BLaER1 (cell line): Measurements from ENCODE around the gene RBMS1.
A peak's percentile ranks its signal among the peaks of the same experiment; 100 is the strongest.

Experiments used
- H3K27ac ChIP-seq: shearing (Covaris generic); formaldehyde crosslinking; 2 replicates; pipeline ENCODE4 v1.8.1; 2022
- H3K27me3 ChIP-seq: shearing (Covaris generic); formaldehyde crosslinking; 2 replicates; pipeline ENCODE4 v1.8.1; 2022
- H3K36me3 ChIP-seq: shearing (Covaris generic); formaldehyde crosslinking; 2 replicates; pipeline ENCODE4 v1.8.1; 2022
- H3K4me1 ChIP-seq: shearing (Covaris generic); formaldehyde crosslinking; 2 replicates; pipeline ENCODE4 v1.8.1; 2022
- H3K4me2 ChIP-seq: shearing (Covaris generic); formaldehyde crosslinking; 2 replicates; pipeline ENCODE4 v1.8.1; 2022
- H3K4me3 ChIP-seq: shearing (Covaris generic); formaldehyde crosslinking; 2 replicates; pipeline ENCODE4 v1.8.1; 2022
- H3K9ac ChIP-seq: shearing (Covaris generic); formaldehyde crosslinking; 2 replicates; pipeline ENCODE4 v1.8.1; 2022
- H3K9me3 ChIP-seq: shearing (Covaris generic); formaldehyde crosslinking; 2 replicates; pipeline ENCODE4 v1.8.1; 2022
- H4K20me1 ChIP-seq: shearing (Covaris generic); formaldehyde crosslinking; 2 replicates; pipeline ENCODE4 v1.8.1; 2022
- Cebpa-rat ChIP-seq: shearing (Covaris generic); IDR thresholded peaks from 2 replicates; pipeline ENCODE4 v1.8.1; 2022

Gene RBMS1

DNA sequence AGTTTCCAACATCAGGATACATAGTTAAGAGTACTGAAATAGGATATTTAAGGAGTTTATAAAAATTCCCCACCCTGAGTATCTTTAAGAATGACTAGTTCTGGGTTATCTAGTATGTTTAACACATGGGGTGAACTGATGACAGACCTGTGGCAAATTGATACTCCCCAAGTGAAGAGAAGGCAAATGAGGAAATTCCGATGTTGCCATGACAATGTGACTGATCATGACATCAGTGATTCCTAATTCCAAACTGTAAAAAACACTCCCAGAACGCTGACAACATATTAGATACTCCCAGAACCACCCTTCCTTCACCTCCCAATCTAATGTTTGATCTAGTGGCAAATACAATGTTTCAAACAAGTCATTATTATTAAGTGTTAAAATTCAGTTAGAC, 77.6 kb downstream of the RBMS1 start:
- TF ChIP-seq Cebpa-rat: no peak
- no peaks in the 10 kb centered on the region for H4K20me1 ChIP-seq
- no peaks in the 10 kb centered on the region for H3K36me3 ChIP-seq
- no peaks in the 10 kb centered on the region for H3K27me3 ChIP-seq
- no peak overlapping the region for H3K27ac ChIP-seq
- H3K4me2 ChIP-seq: no peak overlapping the region
- no peak overlapping the region for H3K9ac ChIP-seq
- H3K4me3 ChIP-seq: no peak overlapping the region
- peaks cover 23% of the 10 kb centered on the region for H3K4me1 ChIP-seq
- H3K9me3 ChIP-seq: no peaks in the 10 kb centered on the region

DNA sequence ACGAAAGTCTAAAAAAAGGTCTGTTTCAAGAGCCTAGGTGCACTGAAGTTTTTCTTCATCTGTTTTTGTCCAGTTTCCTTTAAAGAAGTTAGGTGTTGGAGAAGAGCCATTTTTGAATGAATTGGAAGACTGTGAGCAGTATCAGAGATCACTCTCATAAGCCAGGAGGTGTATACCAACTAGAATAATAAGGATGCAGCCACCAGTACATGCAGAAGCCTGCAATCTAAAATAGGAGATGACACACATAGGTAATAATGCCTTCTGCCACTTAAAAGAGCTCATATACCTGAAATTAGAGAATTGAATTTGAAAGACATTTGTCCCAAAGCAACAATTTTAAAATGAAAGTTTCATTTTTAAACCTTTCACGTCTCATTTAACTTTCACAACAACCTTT, 81.7 kb downstream of the RBMS1 start:
- no peak overlapping the region for H3K4me3 ChIP-seq

GRCh38 chr2:160411167-160411566, 82.4 kb downstream of the RBMS1 start:
- H3K9me3 ChIP-seq: no peaks in the 10 kb centered on the region
- H4K20me1 ChIP-seq: no peaks in the 10 kb centered on the region
- no peaks in the 10 kb centered on the region for H3K27me3 ChIP-seq
- no peaks in the 10 kb centered on the region for H3K36me3 ChIP-seq
- H3K27ac ChIP-seq: peak overlapping the region; percentile 42
- no peak overlapping the region for H3K9ac ChIP-seq
- no peak overlapping the region for H3K4me3 ChIP-seq
- TF ChIP-seq Cebpa-rat: no peak
- peak overlapping the region; percentile 71 for H3K4me2 ChIP-seq
- peaks cover 40% of the 10 kb centered on the region for H3K4me1 ChIP-seq

More for the DNA sequence above, 81.7 kb downstream of the RBMS1 start:
- H3K4me1 ChIP-seq: peaks cover 38% of the 10 kb centered on the region
- no peaks in the 10 kb centered on the region for H3K27me3 ChIP-seq
- H3K27ac ChIP-seq: no peak overlapping the region
- TF ChIP-seq Cebpa-rat: no peak
- no peaks in the 10 kb centered on the region for H3K36me3 ChIP-seq
- H3K9me3 ChIP-seq: no peaks in the 10 kb centered on the region
- no peak overlapping the region for H3K9ac ChIP-seq
- no peaks in the 10 kb centered on the region for H4K20me1 ChIP-seq
- peak overlapping the region; percentile 71 for H3K4me2 ChIP-seq

DNA sequence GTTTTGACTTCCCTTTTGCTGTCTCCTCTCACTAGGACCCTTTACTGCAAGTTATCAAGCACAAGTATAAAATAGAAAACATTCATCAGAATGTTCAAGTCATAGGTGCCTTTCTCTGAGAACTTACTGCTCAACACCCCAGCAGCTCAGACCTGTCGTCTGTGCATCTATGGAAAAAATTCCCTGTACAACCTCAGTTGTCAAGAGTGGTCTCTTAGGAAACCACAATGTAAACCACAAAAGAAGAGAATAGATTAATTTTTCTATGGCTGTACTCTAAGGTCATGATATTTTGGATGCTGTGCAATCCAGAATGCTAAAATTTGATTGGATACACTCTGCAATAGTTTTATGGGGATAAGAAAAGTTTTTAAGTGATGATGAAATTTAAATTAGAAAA, 84.1 kb downstream of the RBMS1 start:
- no peak for TF ChIP-seq Cebpa-rat
- Histone ChIP-seq H3K4me1 (peaks cover 57% of the 10 kb centered on the region), H3K36me3 (no peaks in the 10 kb centered on the region), H3K9me3 (no peaks in the 10 kb centered on the region), H3K9ac (no peak overlapping the region), H3K4me3 (no peak overlapping the region), H3K27me3 (no peaks in the 10 kb centered on the region), H3K4me2 (peak overlapping the region; percentile 24; the same call in 1 of the 2 replicates), H3K27ac (no peak overlapping the region), H4K20me1 (no peaks in the 10 kb centered on the region)

- Histone ChIP-seq H3K9me3 (no peaks in the 10 kb centered on the region), H3K4me3 (no peak overlapping the region), H3K27ac (no peak overlapping the region), H4K20me1 (no peaks in the 10 kb centered on the region), H3K27me3 (no peaks in the 10 kb centered on the region), H3K4me2 (peak overlapping the region; percentile 82), H3K4me1 (peaks cover 63% of the 10 kb centered on the region), H3K9ac (no peak overlapping the region), H3K36me3 (no peaks in the 10 kb centered on the region)
- TF ChIP-seq Cebpa-rat: no peak
Measured at GRCh38 chr2:160408959-160409291, 84.7 kb downstream of the RBMS1 start.

DNA sequence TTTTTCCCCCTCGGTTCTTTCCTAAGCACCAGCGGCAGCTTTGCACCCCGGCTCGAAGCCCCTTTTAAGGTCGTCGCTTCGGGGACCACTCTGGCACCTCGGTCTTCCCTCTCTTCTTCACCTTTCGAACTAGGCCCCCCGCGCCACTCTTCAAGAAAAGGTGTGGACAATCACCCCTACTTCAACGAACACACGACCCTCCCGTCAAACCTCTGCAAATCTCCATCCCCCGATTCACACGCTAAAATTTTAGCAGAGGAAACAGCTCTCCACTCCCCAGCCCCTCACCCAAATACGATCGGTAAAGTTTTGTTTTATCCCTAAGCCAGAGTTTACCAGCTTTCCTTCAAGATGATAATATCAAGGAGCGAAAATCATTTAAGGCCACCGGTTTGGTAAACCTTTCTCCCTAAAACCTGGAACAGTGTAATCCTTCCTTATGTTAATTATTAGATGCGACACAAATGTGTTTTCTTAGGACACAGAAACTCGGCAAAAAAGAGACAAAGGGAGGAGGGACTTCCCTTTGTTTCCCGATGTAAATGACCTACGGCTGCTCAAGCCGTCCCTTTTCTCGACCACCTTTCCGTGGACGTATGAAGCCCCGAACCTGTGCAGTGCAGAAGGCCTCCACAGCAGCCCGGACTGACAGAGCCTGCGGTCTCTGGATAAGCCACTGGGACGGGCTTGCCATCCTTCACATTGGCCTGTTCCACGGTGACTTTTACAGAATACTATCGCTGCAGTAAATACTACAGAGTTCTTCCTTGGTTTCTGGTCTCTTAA, 85.2 kb downstream of the RBMS1 start:
- Histone ChIP-seq H3K4me2 (peak overlapping the region; percentile 82), H3K4me3 (peak overlapping the region; percentile 91), H3K36me3 (no peaks in the 10 kb centered on the region), H3K9me3 (no peaks in the 10 kb centered on the region), H3K27ac (peak overlapping the region; percentile 91), H3K9ac (peak overlapping the region; percentile 90), H4K20me1 (no peaks in the 10 kb centered on the region), H3K4me1 (peaks cover 69% of the 10 kb centered on the region), H3K27me3 (no peaks in the 10 kb centered on the region)
- TF ChIP-seq Cebpa-rat: no peak

GRCh38 chr2:160407393-160408172, 86.0 kb downstream of the RBMS1 start:
- no peaks in the 10 kb centered on the region for H4K20me1 ChIP-seq
- H3K36me3 ChIP-seq: no peaks in the 10 kb centered on the region
- H3K4me2 ChIP-seq: peak overlapping the region; percentile 82
- H3K4me3 ChIP-seq: peak overlapping the region; percentile 91
- no peaks in the 10 kb centered on the region for H3K27me3 ChIP-seq
- no peak for TF ChIP-seq Cebpa-rat
- peak overlapping the region; percentile 90 for H3K9ac ChIP-seq
- H3K9me3 ChIP-seq: no peaks in the 10 kb centered on the region
- peak overlapping the region; percentile 91 for H3K27ac ChIP-seq
- peaks cover 76% of the 10 kb centered on the region for H3K4me1 ChIP-seq

DNA sequence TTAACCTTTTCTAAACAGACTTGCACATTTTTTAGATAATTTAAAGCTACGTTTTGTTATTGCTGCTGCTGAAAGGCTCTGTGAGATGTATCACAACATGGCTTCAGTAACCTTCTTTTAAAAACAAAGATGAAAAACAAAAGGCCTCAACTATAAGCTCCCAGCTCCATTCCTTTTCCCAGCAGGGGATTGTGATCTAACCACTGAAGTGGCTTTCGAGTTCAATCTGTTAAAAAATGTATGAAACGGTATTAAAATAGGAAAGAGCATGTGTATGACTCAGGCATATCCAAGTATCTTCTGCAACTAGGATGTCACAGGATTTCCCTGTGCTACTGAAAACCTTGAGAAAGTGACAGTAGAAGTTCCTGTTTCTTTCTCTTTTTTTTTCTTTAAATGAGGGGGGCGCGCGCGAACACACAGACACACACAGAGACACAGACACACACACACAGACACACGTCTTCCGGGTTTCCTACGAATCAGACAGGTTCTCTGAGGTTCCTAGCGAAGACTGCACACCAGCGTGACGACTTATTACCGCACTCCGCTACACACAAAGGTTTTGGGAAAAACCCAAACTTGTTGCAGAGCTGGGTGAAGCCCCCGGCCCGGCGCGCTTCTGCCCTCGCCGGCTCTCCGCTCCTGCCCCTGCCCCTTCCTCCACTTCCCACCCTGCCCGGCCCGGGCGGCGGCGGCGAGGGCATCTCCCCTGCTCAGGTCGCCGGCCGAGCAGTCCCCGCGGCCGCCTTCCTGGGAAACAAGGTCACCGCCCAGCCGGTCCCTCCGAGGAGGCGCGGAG, 86.8 kb downstream of the RBMS1 start:
- Histone ChIP-seq H3K27me3 (no peaks in the 10 kb centered on the region), H3K36me3 (no peaks in the 10 kb centered on the region), H3K4me1 (peaks cover 77% of the 10 kb centered on the region), H4K20me1 (no peaks in the 10 kb centered on the region), H3K9me3 (no peaks in the 10 kb centered on the region), H3K9ac (peak overlapping the region; percentile 90), H3K4me3 (peak overlapping the region; percentile 91), H3K4me2 (peak overlapping the region; percentile 82), H3K27ac (peak overlapping the region; percentile 91)
- no peak for TF ChIP-seq Cebpa-rat

DNA sequence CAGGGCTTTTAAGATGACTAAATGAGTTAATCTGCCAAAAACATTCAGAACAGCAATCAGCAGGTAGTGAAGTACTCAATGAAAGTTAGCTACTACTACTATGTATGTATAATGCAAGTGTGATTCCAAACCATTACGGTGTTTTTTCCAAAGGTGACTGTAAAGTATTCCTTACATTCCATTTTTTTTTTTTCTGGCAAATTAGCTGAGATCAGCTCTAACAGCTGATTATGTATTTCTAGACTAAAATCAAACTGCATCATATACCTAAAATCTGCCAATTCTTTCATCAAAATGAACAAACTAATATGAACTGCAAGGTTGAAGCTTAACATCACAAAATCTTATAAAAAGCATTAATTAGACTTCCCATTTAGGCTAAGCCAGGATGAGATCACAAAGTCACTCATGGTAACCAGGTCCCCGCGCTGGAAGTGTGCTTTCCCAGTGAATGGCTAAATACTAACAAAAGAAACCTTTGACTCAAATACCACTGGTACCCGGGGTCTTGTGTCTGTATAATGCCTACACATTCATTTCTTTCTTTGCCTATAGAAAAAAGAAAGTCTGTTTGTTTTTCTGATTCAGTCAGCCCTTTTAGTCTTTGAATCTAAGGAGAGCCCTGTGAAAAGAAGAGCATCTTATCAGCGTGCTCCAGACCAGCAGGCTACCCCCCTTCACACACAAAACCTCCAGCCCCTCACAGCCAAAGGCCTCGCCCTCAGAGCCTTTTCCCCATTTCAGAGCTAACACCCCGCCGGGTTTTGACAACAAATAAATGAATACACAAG, 88.3 kb downstream of the RBMS1 start:
- Histone ChIP-seq H3K27ac (0 out of 2 replicates have a peak overlapping the region, but pooled peaks have one; percentile 91), H3K4me1 (peaks cover 80% of the 10 kb centered on the region), H3K36me3 (no peaks in the 10 kb centered on the region), H3K4me3 (peak overlapping the region; percentile 91; the same call in 1 of the 2 replicates), H3K9me3 (no peaks in the 10 kb centered on the region), H3K4me2 (peak overlapping the region; percentile 82), H4K20me1 (no peaks in the 10 kb centered on the region), H3K27me3 (no peaks in the 10 kb centered on the region), H3K9ac (peak overlapping the region; percentile 90; the same call in 1 of the 2 replicates)
- no peak for TF ChIP-seq Cebpa-rat
